ENCODE results near the gene KIF18B. TPM values are rescaled to one million over a fixed set of nuclear protein-coding genes. Genes with fewer than 3 reads are reported as not detected.

KIF18B gene
- total and polyA plus RNA-seq, 9 donors, result 0.10 to 0.79 (median 0.17) TPM; not detected in 3

DNA sequence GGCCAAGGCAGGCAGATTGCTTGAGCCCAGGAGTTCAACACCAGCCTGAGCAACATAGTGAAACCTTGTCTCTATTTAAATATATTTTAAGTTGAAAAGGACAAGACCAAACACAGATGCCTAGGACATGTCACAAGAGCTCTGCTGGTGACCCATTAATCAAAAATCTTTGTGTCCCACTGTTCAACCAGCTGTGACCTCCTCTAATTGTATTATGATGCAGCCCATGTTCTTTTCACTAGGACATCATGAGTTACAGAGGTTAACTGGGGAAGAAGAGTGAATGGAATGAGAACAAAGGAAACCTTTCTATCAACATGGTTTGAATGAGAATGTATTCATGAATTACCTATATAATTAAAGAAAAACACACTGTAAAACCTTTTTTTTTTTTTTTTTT, 55.3 kb downstream of the KIF18B start:
- intact Hi-C loops (cut with DNase I), result no loop called here
- Histone ChIP-seq H3K27ac (no peak overlapping the region), H3K4me1 (ENCODE audit: insufficient read depth) (peaks cover 4% of the 10 kb centered on the region), H3K9me3 (no peaks in the 10 kb centered on the region), H3K27me3 (no peaks in the 10 kb centered on the region), H3K36me3 (no peaks in the 10 kb centered on the region), H3K4me3 (no peak overlapping the region)
- DNase-seq, result no peak
- TF ChIP-seq POLR2A (IDR thresholded peaks at IDR 0.05) (no peak), EP300 (IDR thresholded peaks at IDR 0.05) (no peak), CTCF (IDR thresholded peaks at IDR 0.05) (no peak)

DNA sequence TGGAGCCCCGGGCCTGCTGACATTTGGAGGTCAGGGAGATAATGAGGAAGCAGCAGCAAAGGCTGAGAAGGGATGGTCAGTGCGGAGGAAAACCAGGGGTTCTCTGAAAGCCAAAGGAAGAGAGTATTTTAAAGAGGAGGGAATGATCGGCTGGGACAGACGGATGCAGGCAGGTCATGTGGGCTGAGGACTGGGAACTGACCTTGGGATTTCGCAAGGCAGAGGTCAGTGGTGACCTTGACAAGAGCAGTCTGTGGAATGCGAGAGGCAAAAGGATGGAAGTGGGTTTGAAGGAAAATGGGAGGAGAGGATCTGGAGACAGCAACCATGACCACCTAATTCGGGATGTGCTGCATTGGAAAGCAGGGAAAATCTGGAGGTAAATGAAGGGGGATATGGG, 58.6 kb downstream of the KIF18B start:
- intact Hi-C loops (cut with DNase I), result no loop called here
- TF ChIP-seq CTCF (IDR thresholded peaks at IDR 0.05) (no peak), POLR2A (IDR thresholded peaks at IDR 0.05) (no peak), EP300 (IDR thresholded peaks at IDR 0.05) (no peak)

DNA sequence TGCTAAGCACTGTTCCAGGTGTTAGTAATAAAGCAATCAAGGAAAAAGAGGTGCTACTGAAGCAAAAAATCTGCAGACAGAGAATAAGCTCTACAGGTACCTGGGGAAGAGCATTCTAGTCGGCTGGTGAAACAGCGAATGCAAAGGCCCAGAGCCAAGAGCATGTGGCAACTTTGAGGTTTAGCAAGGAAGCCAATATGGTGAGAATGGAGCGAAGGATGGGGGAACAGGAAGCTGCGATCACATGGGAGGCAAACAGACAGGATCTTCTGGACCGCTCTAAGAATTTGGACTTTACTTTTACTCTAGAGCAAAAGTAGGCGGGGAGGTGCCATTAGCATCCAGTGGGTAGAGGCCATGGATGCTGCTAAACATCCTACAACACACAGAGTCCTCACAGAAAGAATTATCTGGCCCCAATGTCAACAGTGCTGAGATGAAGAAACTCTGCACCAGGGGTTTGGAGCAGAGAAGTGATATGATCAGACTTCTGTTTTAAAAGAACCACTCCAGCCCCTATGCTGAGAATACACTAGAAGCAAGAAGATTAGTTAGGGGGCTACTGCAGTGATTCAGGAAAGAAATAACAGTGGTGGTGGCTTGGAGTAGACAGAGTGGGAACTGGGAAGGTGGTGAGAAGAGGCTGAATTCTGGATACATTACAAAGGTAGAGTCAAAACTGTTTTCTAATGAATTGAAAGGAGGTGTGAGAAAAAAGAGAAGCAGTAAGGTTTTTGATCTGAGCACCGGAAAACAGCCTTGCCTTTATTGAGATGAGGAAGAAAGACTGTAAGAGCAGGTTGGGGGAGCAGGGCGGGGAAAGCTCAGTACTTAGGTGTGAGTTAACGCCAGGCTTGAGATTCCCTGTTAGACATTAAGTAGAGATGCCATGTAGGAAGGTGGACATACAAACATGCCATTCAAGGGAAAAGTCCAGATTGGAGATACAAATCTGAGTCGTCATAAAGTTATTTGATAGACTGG, 59.3 kb downstream of the KIF18B start:
- Histone ChIP-seq H3K36me3 (no peaks in the 10 kb centered on the region), H3K4me1 (ENCODE audit: insufficient read depth) (peaks cover 4% of the 10 kb centered on the region), H3K4me3 (no peak overlapping the region), H3K27ac (no peak overlapping the region), H3K27me3 (no peaks in the 10 kb centered on the region), H3K9me3 (no peaks in the 10 kb centered on the region)
- no peak for TF ChIP-seq CTCF (IDR thresholded peaks at IDR 0.05)
- TF ChIP-seq POLR2A (IDR thresholded peaks at IDR 0.05), result no peak
- no peak for TF ChIP-seq EP300 (IDR thresholded peaks at IDR 0.05)
- WGBS, 3 donors, result 82 to 90% (median 86%) methylated on average over 10 of the region's 10 CpGs
- DNase-seq, result no peak
- intact Hi-C loops (cut with DNase I), result no loop called here

More for the DNA sequence above, 58.6 kb downstream of the KIF18B start:
- Histone ChIP-seq H3K9me3 (no peaks in the 10 kb centered on the region), H3K4me3 (no peak overlapping the region), H3K36me3 (no peaks in the 10 kb centered on the region), H3K27me3 (no peaks in the 10 kb centered on the region), H3K27ac (no peak overlapping the region), H3K4me1 (ENCODE audit: insufficient read depth) (peaks cover 4% of the 10 kb centered on the region)
- no peak for DNase-seq
- 27 to 41% (median 38%) methylated on average over 7 of the region's 7 CpGs for WGBS, 3 donors

- no peaks in the 10 kb centered on the region for H3K36me3 ChIP-seq
- 42 to 50% (median 45%) methylated on average over 1 of the region's 1 CpG for WGBS, 3 donors
- H3K27ac ChIP-seq, result no peak overlapping the region
- peaks cover 4% of the 10 kb centered on the region for H3K4me1 ChIP-seq (ENCODE audit: insufficient read depth)
- no peaks in the 10 kb centered on the region for H3K9me3 ChIP-seq
- no peaks in the 10 kb centered on the region for H3K27me3 ChIP-seq
- no peak overlapping the region for H3K4me3 ChIP-seq
- intact Hi-C loops (cut with DNase I), result no loop called here
- DNase-seq, result no peak
- TF ChIP-seq EP300 (IDR thresholded peaks at IDR 0.05) (no peak), POLR2A (IDR thresholded peaks at IDR 0.05) (no peak), CTCF (IDR thresholded peaks at IDR 0.05) (no peak)
Measured at GRCh38 chr17:44887016-44887415, 60.6 kb downstream of the KIF18B start.
